Activated CD4-positive, alpha-beta T cell treated with anti-CD3 and anti-CD28 coated beads, Interleukin-2, amount 10 ng/mL, durations not matched to agents 7 days and 5 days (primary cell): ENCODE results near the gene ALG1. TPM values are rescaled to one million over a fixed set of nuclear protein-coding genes. Genes with fewer than 3 reads are reported as not detected.

Experiments used
- total RNA-seq, 2 experiments: library from RNA; stranded (reverse); gene quantifications; one replicate each; pipeline ENCODE4 v1.2.3, GENCODE V29; 2021

The ALG1 gene
- total RNA-seq, 2 experiments from 2014 or later = 24.5 to 26.0 TPM

Other genes with a start within 250 kb of the ALG1 start
- gene GLYR1, start 224.6 kb upstream of the ALG1 start, total RNA-seq = 100 to 1,000 TPM; 101 to 104 TPM
- 10 to 100 TPM; 38.2 to 38.3 TPM for gene UBN1, start 224.4 kb upstream of the ALG1 start, total RNA-seq
- not detected for gene PPL, start 134.7 kb upstream of the ALG1 start, total RNA-seq
- gene SEC14L5, start 113.5 kb upstream of the ALG1 start, total RNA-seq = not detected
- 10 to 100 TPM; 16.8 to 18.8 TPM for gene NAGPA, start 37.9 kb upstream of the ALG1 start, total RNA-seq
- gene C16orf89, start 5.9 kb upstream of the ALG1 start, total RNA-seq = not detected
- 1 to 10 TPM; 7.4 to 7.6 TPM for gene EEF2KMT, start 26.0 kb downstream of the ALG1 start, total RNA-seq